GM18951 (cell line): ENCODE results near the gene PLEKHH3.

Experiments used
- POLR2A ChIP-seq: IDR thresholded peaks from 4 replicates; pipeline ENCODE4 v1.6.1; 2011; ENCODE audit warnings: mild to moderate bottlenecking; ENCODE audit not compliant: insufficient read length, insufficient read depth; ENCODE audit errors: extremely low read depth
- in situ Hi-C: fragments of 300-500 bp; cut with MboI; formaldehyde crosslinking; loops from one replicate; pipeline ENCODE4 v1.12.0; 2022; ENCODE audit warnings: low sequenced_read_pairs, mixed read lengths, inconsistent platforms; ENCODE audit not compliant: unreplicated experiment

Gene PLEKHH3, protein sequence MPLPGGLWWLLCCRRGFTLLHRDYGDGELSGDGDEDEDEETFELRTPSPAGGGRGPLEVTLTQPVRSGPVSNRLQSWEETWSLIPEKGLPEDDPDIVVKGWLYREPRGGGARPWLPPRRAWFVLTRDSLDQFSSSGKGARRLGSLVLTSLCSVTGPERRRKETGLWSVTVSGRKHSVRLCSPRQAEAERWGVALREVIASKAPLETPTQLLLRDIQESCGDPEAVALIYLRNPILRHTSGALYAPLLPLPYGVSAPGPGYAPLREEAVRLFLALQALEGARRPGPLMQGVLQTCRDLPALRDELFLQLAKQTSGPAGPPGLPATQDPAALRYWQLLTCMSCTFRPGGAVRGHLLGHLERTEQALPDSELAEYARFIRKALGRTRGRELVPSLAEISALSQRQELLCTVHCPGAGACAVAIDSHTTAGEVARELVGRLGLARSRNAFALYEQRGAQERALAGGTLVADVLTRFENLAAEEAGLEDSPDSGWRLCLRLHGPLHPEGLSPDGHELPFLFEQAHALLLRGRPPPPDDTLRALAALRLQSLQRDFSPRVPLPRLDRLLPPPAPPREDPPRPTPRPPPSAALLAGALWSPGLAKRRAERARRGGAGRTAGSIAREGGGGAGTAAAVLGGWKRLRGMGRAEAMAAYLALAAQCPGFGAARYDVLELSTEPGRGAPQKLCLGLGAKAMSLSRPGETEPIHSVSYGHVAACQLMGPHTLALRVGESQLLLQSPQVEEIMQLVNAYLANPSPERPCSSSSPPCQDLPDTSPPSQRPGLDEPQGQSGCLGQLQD

DNA sequence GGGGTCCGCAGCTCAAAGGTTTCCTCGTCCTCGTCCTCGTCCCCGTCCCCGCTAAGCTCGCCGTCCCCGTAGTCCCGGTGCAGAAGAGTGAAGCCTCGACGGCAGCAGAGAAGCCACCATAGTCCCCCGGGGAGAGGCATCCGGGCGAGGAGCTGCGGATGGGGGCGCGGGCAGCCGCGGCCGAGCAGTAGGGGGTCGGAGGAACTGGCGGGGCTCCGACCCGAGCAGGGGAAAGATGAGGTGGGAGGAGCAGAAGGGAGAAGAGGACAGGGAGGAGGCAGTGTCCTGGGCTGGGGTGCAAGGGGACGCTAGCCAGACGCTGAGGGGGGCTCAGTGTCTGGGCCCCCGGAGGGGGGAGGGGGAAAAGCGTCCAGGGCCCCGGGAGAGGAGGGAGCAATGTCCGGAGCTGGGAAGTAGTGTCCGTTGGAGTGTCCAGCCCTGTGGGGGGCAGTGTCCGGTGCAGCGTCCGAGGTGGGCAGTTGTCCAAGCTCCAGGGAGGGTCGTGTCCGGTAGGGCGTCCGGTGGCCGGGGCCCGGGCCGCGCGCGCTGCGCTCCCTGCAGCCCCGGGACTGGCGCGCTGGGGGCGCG lies at the start of gene PLEKHH3:
TSS of gene PLEKHH3 (minus strand) at position 571 of the 588 bp plus-strand sequence. CDS start at position 140, 431 bp downstream.
- TF ChIP-seq POLR2A = peak; percentile 70
- in situ Hi-C loops = no loop called here

DNA sequence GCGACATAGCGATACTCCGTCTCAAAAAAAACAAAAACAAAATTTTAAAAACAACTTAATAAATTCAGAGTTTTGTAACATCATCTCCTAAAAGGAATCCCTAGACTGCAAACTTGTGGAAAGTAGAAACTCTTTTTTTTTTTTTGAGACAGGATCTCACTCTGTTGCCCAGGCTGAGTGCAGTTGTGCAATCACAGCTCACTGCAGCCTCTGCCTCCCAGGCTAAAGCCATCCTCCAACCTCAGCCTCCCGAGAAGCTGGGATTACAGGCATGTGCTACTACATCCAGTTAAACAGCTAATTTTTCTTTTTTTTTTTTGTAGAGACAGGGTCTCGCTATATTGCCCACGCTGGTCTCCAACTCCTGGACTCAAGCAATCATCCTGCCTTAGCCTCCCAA lies 48.3 kb upstream of the PLEKHH3 start:
- TF ChIP-seq POLR2A = no peak
- in situ Hi-C loops = no loop called here

DNA sequence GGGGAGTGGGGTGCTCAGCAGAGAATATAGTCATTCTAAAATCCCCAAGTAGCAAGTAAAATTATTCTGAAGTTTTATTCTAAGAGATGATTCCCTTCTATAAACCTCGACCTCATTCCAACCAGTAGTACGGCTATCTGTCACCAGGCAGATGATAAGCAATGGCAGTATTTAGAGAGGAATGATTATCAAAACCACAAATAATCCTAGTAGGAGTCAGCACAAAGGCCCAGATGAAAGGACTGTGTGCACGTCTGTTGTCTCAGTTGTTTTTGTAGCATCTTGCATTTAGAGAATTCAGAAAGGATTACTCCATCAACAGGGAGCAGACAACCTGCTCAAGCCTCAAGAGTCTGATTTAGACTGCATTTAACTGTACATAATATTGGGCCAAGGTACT lies 46.8 kb upstream of the PLEKHH3 start:
- no peak for TF ChIP-seq POLR2A
- in situ Hi-C loops = no loop called here

DNA sequence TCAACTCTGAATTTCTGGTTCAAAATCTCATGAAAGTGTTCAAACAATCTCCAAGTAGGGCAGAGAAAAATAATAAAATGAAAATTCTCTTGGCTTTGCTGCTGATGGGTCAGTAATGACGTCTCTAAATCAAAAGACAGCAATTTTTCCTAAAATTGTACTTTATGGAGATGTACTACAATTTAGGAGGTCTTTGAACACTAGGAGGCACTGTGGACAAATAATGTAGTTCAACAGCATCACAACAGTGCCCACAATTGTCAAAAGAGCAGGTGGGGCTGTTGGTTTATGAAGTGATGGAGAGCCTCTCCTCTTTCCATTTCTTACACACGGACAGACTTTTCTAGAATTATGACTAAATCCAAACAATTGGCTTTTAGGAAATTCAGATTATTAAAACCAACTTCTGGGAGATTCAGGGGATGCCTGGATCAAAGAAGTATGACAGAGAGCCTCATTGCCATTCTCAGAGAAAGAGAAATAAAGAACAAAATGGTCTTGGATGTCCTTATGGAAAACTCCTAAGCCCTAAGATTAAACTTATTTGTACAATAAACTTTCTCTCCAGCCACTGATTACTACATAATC lies 44.3 kb upstream of the PLEKHH3 start:
- no peak for TF ChIP-seq POLR2A
- in situ Hi-C loops = no loop called here

DNA sequence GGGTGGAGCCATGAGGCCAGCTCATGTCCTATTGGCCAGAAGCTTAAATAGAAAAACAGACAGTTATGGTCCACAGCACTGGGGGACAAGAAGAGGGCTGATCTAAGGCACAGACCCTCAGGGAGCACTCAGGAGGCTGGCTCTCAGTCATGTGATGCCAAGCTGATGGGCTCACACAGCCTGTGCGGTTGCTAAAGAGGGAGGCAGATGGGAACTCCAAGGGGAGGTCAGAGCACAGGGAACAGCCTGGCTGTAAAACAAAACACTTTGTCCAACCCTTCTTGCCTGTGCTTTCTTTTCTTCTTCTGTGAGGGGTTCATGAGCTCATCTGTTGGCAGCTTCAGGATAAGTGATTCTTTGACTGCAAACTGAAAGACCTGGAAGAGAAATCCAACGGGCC lies 32.8 kb upstream of the PLEKHH3 start:
- in situ Hi-C loops = no loop called here

DNA sequence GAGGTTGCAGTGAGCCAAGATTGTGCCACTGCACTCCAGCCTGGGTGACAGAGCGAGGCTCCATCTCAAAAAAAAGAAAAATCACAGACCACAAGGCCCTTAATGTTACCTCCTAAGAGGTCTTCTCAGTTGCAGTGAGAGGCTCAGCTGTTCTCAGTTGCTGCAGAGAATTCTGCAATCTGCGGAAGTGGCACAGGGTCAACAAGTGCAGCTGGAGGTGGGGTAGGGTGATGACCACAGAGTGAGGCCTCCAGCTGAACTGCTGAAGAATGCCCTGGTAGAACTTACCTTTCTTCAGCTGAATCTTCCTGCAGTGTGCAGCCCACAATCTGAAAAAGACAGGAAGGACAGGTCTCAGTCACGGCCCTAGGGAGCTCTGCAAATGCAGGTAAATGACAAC lies 31.8 kb upstream of the PLEKHH3 start:
- in situ Hi-C loops = no loop called here
- no peak for TF ChIP-seq POLR2A

More for the DNA sequence above, 32.8 kb upstream of the PLEKHH3 start:
- TF ChIP-seq POLR2A = no peak

DNA sequence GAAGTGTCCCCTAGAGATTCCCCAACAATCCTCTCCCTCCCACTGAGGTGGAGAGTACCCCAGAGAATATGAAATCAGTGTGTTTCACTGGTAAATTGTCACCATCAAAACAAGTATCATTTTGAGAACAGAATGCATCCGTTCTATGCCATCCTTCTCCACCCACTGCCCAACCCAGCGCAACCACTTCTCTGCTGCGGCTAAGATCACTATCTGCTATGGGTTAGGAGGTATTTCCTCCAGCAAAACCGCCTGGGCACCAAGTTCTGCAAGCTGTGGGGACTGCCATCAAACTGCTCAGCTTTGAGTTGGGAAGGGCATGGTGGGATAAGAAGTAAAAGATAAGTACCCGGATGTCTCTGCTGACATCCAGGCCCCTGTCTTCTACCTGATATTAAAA lies 29.9 kb upstream of the PLEKHH3 start:
- in situ Hi-C loops = no loop called here

DNA sequence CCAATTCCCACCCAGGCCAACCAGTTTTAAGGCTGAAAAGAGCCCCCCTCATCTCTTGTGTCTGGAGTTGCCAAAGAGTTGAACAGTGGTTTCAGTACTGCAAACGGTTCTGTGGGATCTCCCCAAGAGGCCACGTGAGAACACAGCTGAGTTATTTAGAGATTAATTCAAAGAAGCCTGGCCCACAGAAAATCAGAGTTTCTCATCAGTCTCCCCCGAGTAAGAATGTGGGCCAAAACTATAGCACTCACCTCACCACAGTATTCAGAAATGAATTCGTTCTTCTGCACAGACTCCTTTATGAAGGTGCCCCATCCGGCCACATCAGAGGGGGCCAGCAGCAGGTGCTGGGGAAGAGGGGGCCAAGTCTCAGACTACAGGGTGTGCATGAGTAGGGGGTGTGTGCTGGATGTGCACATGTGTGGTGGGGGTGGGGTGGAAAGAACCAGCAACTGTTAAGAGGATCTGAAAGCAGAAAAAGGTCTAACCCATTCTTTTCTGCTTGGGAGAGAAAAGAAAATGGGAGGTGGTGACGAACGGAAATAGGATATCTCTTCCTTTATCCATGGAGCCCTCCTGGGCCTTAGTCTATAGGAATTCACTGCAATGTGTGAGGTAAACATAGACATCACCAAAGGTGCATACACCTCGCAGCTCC lies 28.2 kb upstream of the PLEKHH3 start:
- in situ Hi-C loops = no loop called here
- no peak for TF ChIP-seq POLR2A

More for the DNA sequence above, 29.9 kb upstream of the PLEKHH3 start:
- no peak for TF ChIP-seq POLR2A

DNA sequence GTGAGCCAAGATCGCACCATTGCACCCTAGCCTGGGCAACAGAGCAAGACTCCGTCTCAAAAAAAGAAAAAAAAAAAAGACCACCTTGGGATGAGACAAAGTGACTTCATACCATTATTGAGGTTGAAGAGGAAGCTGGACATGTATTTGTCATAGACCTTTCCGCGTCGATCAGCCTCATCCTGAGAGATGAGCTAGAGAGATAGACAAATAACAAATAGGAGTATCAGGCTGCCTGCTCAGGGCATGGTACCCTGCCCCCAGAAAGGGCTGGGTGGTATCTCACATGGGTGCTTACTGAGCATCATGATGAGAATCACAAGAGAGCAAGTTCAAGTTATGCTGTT lies 27.7 kb upstream of the PLEKHH3 start:
- in situ Hi-C loops = no loop called here
- no peak for TF ChIP-seq POLR2A

DNA sequence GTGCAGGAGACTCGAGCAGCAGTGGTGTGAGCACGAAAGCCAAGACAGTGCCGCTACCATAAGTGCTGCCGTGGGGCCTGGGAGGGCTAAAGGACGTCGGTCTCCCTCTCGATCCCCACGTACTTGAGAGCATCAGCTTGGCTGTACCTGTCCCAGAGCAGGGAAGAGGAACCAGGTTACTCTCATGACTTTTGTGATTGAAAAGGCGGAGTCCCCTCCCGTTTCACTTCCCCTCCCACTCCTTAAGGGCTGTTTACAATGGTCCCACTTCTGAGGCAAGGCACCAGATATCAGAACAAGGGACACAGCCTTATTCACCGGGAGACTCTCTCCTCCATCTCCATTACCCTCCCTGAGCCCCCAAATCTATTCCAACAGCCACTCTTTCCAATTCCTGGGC lies 25.7 kb upstream of the PLEKHH3 start:
- in situ Hi-C loops = no loop called here
- TF ChIP-seq POLR2A = no peak

DNA sequence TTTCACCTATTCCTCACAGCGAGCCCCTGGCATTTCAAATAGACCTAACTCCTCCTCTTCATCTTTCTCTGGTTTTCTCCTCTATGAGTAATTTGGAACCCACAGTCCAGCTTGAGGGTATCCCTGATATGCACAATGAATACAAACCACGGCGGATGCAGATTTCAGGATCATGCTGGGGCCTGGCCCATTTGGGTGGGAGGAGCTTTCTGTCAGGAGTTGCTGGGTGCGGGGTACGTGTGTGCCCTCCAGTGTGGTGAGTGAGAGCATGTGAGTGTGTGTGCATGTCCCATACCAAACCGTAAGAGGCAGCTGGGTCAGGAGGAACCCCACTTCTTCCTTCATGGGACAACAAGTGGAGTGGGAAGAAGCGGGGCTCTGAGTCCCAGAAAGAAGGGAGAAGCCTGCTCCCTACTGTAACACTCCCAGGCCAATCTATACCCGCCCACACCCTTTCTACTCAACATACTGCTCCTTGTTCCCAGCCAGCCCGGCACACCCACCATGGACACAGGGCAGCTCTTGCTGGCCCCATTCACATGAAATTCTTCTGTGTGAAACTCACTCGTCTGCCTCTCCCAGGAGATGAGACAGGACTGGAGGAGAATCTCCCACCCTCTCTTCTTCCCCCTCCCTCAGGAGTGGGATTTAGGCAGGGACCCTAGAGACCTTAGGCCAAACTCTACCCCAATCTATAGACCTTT lies 23.9 kb upstream of the PLEKHH3 start:
- TF ChIP-seq POLR2A = no peak
- in situ Hi-C loops = no loop called here

DNA sequence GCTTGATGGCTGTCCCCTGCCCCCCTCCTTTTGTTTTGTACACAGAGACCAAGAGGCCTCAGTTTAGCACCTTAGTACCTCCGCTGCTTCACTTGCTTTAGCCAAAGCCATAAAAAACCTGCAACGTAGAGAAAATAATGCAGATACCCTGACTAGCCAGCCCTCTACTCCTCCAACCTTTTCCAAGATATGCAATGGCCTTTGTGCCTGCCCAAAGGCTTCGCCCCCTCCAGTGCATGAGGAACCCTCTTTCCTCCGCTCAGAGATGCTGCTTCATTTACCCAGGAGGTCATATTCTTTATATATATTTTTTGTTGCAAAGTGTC lies 22.6 kb upstream of the PLEKHH3 start:
- no peak for TF ChIP-seq POLR2A
- in situ Hi-C loops = no loop called here
